Spleen (tissue), 11 donors: ENCODE data around the gene SLC2A6. TPM values are rescaled to one million over a fixed set of nuclear protein-coding genes. Genes with fewer than 3 reads are reported as not detected.
"Not testable (repeated sequence)": the region's sequence is repeated elsewhere in the genome, so short reads cannot be mapped to it uniquely, and the experiment has no call there.

ENCODE experiments used
- DNase-seq: peaks from one replicate; pipeline ENCODE4 v3.0.0-alpha.2; 2020
- H3K27ac ChIP-seq, 8 donors: fragments of 200-600 bp; sonication (generic) in 7 of 8; 1 replicate in 4 of 8; 2 replicates in 4 of 8; pipeline versions ENCODE4 v1.5.0 to v1.8.0; 2016 to 2021; ENCODE audit warnings: inconsistent platforms in 4 of 8, mild to moderate bottlenecking in 4 of 8, moderate library complexity in 1 of 8
- H3K27me3 ChIP-seq, 7 donors: fragments of 200-600 bp; sonication (generic) in 6 of 7; replicated peaks in 1 of 7; 1 replicate in 4 of 7; 2 replicates in 3 of 7; pipeline versions ENCODE4 v1.5.0 to v1.8.0; 2016 to 2021; ENCODE audit warnings: inconsistent platforms in 3 of 7, mild to moderate bottlenecking in 1 of 7
- H3K36me3 ChIP-seq, 6 donors: fragments of 200-600 bp; sonication (generic) in 5 of 6; 1 replicate in 4 of 6; 2 replicates in 2 of 6; pipeline versions ENCODE4 v1.5.0 to v1.8.0; 2016 to 2021; ENCODE audit warnings: inconsistent platforms in 2 of 6
- H3K4me1 ChIP-seq, 6 donors: fragments of 200-600 bp; sonication (generic) in 5 of 6; 1 replicate in 3 of 6; 2 replicates in 3 of 6; pipeline versions ENCODE4 v1.5.0 to v1.8.0; 2016 to 2021; ENCODE audit warnings: inconsistent platforms in 3 of 6
- H3K4me3 ChIP-seq, 8 donors: fragments of 200-600 bp; sonication (generic) in 7 of 8; 1 replicate in 4 of 8; 2 replicates in 4 of 8; pipeline versions ENCODE4 v1.5.0 to v1.8.0; 2016 to 2021; ENCODE audit warnings: inconsistent platforms in 4 of 8, mild to moderate bottlenecking in 4 of 8, moderate library complexity in 2 of 8
- H3K9me3 ChIP-seq, 8 donors: fragments of 200-600 bp; sonication (generic) in 7 of 8; 1 replicate in 4 of 8; 2 replicates in 4 of 8; pipeline versions ENCODE4 v1.5.0 to v1.8.0; 2016 to 2021; ENCODE audit warnings: inconsistent platforms in 4 of 8
- CTCF ChIP-seq, 11 experiments: fragments of 200-600 bp in 7 of 11; fragments of 450-650 bp in 4 of 11; sonication (generic) in 4 of 11; IDR thresholded peaks in 8 of 11; conservative IDR thresholded peaks in 3 of 11; 1 replicate in 7 of 11; 2 replicates in 4 of 11; pipeline versions ENCODE4 v1.4.0 to v1.8.0; 2016 to 2021; ENCODE audit warnings: antibody characterized with exemption in 11 of 11, inconsistent platforms in 4 of 11, mild to moderate bottlenecking in 1 of 11
- POLR2A ChIP-seq, 3 donors: fragments of 450-650 bp; IDR thresholded peaks; one replicate each; pipeline ENCODE4 v1.5.1; 2017; ENCODE audit warnings: antibody characterized with exemption in 3 of 3, mild to moderate bottlenecking in 1 of 3
- POLR2AphosphoS5 ChIP-seq, 3 donors: sonication (generic); formaldehyde crosslinking; IDR thresholded peaks; one replicate each; pipeline ENCODE4 v1.5.1; 2017; ENCODE audit warnings: antibody characterized with exemption in 3 of 3
- WGBS, 5 donors: extraction: QIAGEN DNeasy Blood & Tissue Kit in 3 of 5; methylation state at CpG; one replicate each; pipeline versions ENCODE4 v1.1.5 to v1.1.7; 2013 to 2018; 5-methylcytosine and 5-hydroxymethylcytosine counted together
- intact Hi-C: fragments of 100-400 bp; cut with DNase I; formaldehyde crosslinking; loops from one replicate; pipeline ENCODE4 v1.15.0; 2023; ENCODE audit warnings: low total_unique reads
- polyA plus RNA-seq, 3 donors: library from polyadenylated mRNA; stranded (reverse); fragments of 200-250 nt; gene quantifications; one replicate each; pipeline ENCODE4 v1.2.1, GENCODE V29; 2013
- total RNA-seq, 7 donors: library from RNA; depleted of rRNA in 3 of 7; stranded (reverse); fragments of >200 nt in 3 of 7; fragmentation: NEBNext Ultra II Directional in 4 of 7; extraction: Animal tissue kit (Norgen Biotek cat#: 25700) in 4 of 7; gene quantifications; one replicate each; pipeline versions ENCODE4 v1.1.0 to v1.2.1, GENCODE V29; 2016 to 2021
- donor health status: healthy with polysubstance abuse.
- donor health status: DM: no; HTN: no; CAD: no; lungs with moderate emphysema.
- donor health status: DM: no; HTN: no; CAD: no.
- donor health status: Bipolar disorder and iron deficiency.
- donor health status: healthy.
- donor health status: DM: no; HTN: no; CAD: no.
- donor health status: DM: yes; HTN: yes; CAD: no.

The SLC2A6 gene
- total and polyA plus RNA-seq, 10 donors: 15.4 to 35.0 (median 21.9) TPM

DNA sequence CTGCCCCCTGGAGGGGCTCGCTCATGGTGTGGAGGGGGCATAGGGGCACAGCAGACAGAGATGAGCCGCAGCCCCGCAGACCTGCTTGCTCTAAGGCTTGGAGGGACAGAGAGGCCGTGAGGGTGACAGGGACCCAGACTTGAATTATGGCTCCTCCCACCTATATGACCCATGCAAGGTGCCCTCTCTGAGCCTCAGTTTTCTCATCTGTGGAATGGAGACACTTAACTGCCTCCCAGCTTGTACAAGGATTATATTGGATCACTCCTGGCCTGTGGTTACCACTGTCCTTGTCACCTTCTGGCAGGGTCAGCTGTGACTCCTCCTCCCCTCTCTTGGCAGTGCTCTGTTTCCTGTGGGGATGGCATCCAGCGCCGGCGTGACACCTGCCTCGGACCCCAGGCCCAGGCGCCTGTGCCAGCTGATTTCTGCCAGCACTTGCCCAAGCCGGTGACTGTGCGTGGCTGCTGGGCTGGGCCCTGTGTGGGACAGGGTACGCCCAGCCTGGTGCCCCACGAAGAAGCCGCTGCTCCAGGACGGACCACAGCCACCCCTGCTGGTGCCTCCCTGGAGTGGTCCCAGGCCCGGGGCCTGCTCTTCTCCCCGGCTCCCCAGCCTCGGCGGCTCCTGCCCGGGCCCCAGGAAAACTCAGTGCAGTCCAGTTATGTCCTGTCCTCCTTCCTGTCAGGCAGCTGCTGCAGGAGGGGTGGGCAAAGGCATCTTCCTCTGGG lies 23.8 kb downstream of the SLC2A6 start:
- Histone ChIP-seq H3K9me3 (no peaks in the 10 kb centered on the region), H3K4me1 (peaks cover 0 to 13% (median 11%) of the 10 kb centered on the region in 6 donors)
- WGBS, 5 donors: 83 to 95% (median 90%) methylated on average over 17 to 20 of the region's 20 CpGs

DNA sequence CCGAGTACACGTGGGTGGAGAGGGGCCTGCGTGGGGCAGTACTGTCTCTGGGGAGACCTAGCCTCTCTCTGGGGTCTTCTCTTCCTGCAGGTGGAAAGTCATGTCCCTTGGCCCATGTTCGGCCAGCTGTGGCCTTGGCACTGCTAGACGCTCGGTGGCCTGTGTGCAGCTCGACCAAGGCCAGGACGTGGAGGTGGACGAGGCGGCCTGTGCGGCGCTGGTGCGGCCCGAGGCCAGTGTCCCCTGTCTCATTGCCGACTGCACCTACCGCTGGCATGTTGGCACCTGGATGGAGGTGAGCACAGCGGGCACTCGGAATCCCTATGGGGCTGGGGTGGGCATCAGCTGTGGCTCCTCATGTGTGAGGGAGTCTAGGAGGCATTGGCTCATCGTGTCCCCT lies 24.6 kb downstream of the SLC2A6 start:
- no peaks in the 10 kb centered on the region for H3K27me3 ChIP-seq
- H3K9me3 ChIP-seq: no peaks in the 10 kb centered on the region
- H3K4me1 ChIP-seq: peaks cover 0 to 9% (median 8%) of the 10 kb centered on the region in 6 donors
- H3K36me3 ChIP-seq: no peaks in the 10 kb centered on the region
- intact Hi-C loops: no loop called here
- no peak for DNase-seq
- 79 to 86% (median 85%) methylated on average over 9 to 19 of the region's 19 CpGs for WGBS, 5 donors
- no peak overlapping the region for H3K4me3 ChIP-seq
- TF ChIP-seq CTCF (IDR thresholded peaks at IDR 0.05 in 8 of 11, conservative IDR thresholded peaks at IDR 0.05 in 3 of 11) (no peak), POLR2AphosphoS5 (IDR thresholded peaks at IDR 0.05) (no peak), POLR2A (IDR thresholded peaks at IDR 0.05) (no peak)
- H3K27ac ChIP-seq: no peak overlapping the region

More for the DNA sequence above, 23.8 kb downstream of the SLC2A6 start:
- TF ChIP-seq CTCF (IDR thresholded peaks at IDR 0.05 in 8 of 11, conservative IDR thresholded peaks at IDR 0.05 in 3 of 11) (no peak), POLR2A (IDR thresholded peaks at IDR 0.05) (no peak), POLR2AphosphoS5 (IDR thresholded peaks at IDR 0.05) (no peak)
- peak; percentile 76 for DNase-seq
- Histone ChIP-seq H3K27me3 (no peaks in the 10 kb centered on the region), H3K4me3 (no peak overlapping the region), H3K36me3 (no peaks in the 10 kb centered on the region), H3K27ac (no peak overlapping the region)
- intact Hi-C loops: no loop called here

DNA sequence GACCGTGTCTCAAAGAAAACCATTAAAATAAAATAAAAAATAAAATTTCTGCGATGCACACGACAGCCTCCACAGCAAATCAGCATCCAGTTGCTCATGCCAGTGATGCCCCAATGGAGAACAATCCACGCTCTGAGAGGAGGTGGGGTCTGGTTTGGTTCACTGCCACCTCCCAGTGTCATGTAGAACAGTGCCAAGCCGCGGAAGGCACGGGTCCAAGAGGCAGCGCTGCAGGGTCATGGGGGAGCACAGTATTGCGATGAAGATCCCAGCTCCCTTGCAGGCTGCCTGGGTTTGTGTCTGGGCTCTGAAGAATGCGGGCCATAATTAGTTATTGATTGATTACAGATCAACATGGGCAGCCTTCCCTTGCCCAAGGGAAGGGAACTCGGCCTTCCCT lies 25.2 kb downstream of the SLC2A6 start:
- Histone ChIP-seq H3K27me3 (no peaks in the 10 kb centered on the region), H3K4me1 (peaks cover 0 to 2% (median 2%) of the 10 kb centered on the region in 6 donors), H3K27ac (no peak overlapping the region), H3K36me3 (no peaks in the 10 kb centered on the region), H3K9me3 (no peaks in the 10 kb centered on the region), H3K4me3 (no peak overlapping the region)
- intact Hi-C loops: no loop called here
- 74 to 86% (median 81%) methylated on average over 11 of the region's 11 CpGs for WGBS, 5 donors
- DNase-seq: no peak
- TF ChIP-seq POLR2A (IDR thresholded peaks at IDR 0.05): no peak
- no peak for TF ChIP-seq CTCF (IDR thresholded peaks at IDR 0.05 in 8 of 11, conservative IDR thresholded peaks at IDR 0.05 in 3 of 11)
- no peak for TF ChIP-seq POLR2AphosphoS5 (IDR thresholded peaks at IDR 0.05)

- DNase-seq: no peak
- 84 to 99% (median 86%) methylated on average over 7 of the region's 7 CpGs for WGBS, 5 donors
- no peaks in the 10 kb centered on the region for H3K27me3 ChIP-seq
- no peak overlapping the region for H3K4me3 ChIP-seq
- H3K36me3 ChIP-seq: no peaks in the 10 kb centered on the region
- intact Hi-C loops: no loop called here
- TF ChIP-seq POLR2AphosphoS5 (IDR thresholded peaks at IDR 0.05) (no peak), POLR2A (IDR thresholded peaks at IDR 0.05) (no peak), CTCF (IDR thresholded peaks at IDR 0.05 in 8 of 11, conservative IDR thresholded peaks at IDR 0.05 in 3 of 11) (no peak)
- H3K4me1 ChIP-seq: no peaks in the 10 kb centered on the region
- H3K9me3 ChIP-seq: no peaks in the 10 kb centered on the region
- H3K27ac ChIP-seq: no peak overlapping the region
Measured at GRCh38 chr9:133452562-133452961, 26.3 kb downstream of the SLC2A6 start.

DNA sequence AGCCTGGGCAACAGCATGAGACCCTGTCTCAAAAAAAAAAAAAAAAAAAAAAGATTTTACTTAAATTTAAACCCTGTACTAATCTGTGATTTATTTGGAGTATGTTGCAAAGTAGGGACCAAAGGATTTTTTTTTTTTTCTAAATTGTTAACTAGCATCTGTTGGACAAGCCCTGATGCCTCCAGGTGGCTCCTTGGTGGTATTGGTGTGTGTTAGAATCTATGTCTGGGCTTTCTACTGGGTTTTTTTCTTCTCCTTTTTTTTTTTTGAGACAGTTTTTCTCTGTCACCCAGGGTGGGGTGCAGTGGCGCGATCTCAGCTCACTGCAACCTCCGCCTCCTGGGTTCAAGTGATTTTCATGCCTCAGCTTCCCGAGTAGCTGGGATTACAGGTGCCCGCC lies 27.0 kb downstream of the SLC2A6 start:
- H3K4me3 ChIP-seq, intact Hi-C loops, H3K36me3 ChIP-seq, H3K4me1 ChIP-seq, H3K27ac ChIP-seq, H3K27me3 ChIP-seq, DNase-seq, H3K9me3 ChIP-seq: not testable (repeated sequence)
- WGBS, 5 donors: 74 to 90% (median 83%) methylated on average over 5 of the region's 5 CpGs
